Duodenal mucosa (tissue), 2 donors: ENCODE data around the gene CD2.

Source experiments
- H3K27ac ChIP-seq: one replicate; pipeline ENCODE4 v1.7.0; 2013; ENCODE audit warnings: low read depth, low read length
- H3K27me3 ChIP-seq, 2 donors: one replicate each; pipeline ENCODE4 v1.7.0; 2013; ENCODE audit warnings: low read length in 2 of 2, control low read depth in 1 of 2; ENCODE audit not compliant: insufficient read depth in 2 of 2, control insufficient read depth in 1 of 2
- H3K36me3 ChIP-seq, 2 donors: one replicate each; pipeline ENCODE4 v1.7.0; 2013; ENCODE audit warnings: low read length in 2 of 2, control low read depth in 1 of 2; ENCODE audit not compliant: insufficient read depth in 2 of 2, control insufficient read depth in 1 of 2
- H3K4me1 ChIP-seq, 2 donors: one replicate each; pipeline ENCODE4 v1.7.0; 2013; ENCODE audit warnings: low read length in 2 of 2, control low read depth in 1 of 2; ENCODE audit not compliant: insufficient read depth in 2 of 2, control insufficient read depth in 1 of 2
- H3K4me3 ChIP-seq, 2 donors: one replicate each; pipeline ENCODE4 v1.7.0; 2013; ENCODE audit warnings: low read length in 2 of 2, low read depth in 1 of 2
- H3K9ac ChIP-seq, 2 donors: one replicate each; pipeline ENCODE4 v1.7.0; 2013; ENCODE audit warnings: low read length in 2 of 2, low read depth in 1 of 2
- H3K9me3 ChIP-seq, 2 donors: one replicate each; pipeline ENCODE4 v1.7.0; 2013; ENCODE audit warnings: low read length in 2 of 2, control low read depth in 1 of 2; ENCODE audit not compliant: control insufficient read depth in 1 of 2

Gene CD2, protein sequence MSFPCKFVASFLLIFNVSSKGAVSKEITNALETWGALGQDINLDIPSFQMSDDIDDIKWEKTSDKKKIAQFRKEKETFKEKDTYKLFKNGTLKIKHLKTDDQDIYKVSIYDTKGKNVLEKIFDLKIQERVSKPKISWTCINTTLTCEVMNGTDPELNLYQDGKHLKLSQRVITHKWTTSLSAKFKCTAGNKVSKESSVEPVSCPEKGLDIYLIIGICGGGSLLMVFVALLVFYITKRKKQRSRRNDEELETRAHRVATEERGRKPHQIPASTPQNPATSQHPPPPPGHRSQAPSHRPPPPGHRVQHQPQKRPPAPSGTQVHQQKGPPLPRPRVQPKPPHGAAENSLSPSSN

DNA sequence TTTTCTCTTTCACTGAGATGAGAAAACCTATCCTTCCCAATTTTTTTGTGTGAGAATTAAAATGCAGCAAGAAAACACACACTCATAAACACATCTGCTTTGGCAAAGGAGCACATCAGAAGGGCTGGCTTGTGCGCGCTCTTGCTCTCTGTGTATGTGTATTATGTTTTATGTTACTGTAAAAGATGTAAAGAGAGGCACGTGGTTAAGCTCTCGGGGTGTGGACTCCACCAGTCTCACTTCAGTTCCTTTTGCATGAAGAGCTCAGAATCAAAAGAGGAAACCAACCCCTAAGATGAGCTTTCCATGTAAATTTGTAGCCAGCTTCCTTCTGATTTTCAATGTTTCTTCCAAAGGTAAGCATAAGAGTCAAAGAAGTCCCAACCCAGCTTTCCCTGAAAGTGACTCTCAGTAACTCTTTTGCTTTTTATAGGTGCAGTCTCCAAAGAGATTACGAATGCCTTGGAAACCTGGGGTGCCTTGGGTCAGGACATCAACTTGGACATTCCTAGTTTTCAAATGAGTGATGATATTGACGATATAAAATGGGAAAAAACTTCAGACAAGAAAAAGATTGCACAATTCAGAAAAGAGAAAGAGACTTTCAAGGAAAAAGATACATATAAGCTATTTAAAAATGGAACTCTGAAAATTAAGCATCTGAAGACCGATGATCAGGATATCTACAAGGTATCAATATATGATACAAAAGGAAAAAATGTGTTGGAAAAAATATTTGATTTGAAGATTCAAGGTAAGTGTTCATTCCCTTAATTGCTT lies at the start of gene CD2:
TSS of gene CD2 (plus strand) at position 233 of the 780 bp plus-strand sequence. CDS start at position 296, 63 bp downstream.
- Histone ChIP-seq H3K27me3 (no peaks in the 10 kb centered on the region), H3K36me3 (no peaks in the 10 kb centered on the region), H3K9me3 (peaks cover 0 to under 1% of the 10 kb centered on the region in 2 donors), H3K27ac (no peak within 1 kb of the TSS), H3K4me3 (peak within 1 kb of the TSS; percentile 31 to 58), H3K4me1 (no peaks in the 10 kb centered on the region), H3K9ac (peak within 1 kb of the TSS; percentile 10 to 41)

GRCh38 chr1:116706123-116706522 lies 48.1 kb upstream of the CD2 start:
- no peaks in the 10 kb centered on the region for H3K9me3 ChIP-seq
- H3K27ac ChIP-seq = no peak overlapping the region
- no peaks in the 10 kb centered on the region for H3K27me3 ChIP-seq
- H3K36me3 ChIP-seq = no peaks in the 10 kb centered on the region
- H3K4me3 ChIP-seq = no peak overlapping the region
- H3K9ac ChIP-seq = no peak overlapping the region
- H3K4me1 ChIP-seq = no peaks in the 10 kb centered on the region

DNA sequence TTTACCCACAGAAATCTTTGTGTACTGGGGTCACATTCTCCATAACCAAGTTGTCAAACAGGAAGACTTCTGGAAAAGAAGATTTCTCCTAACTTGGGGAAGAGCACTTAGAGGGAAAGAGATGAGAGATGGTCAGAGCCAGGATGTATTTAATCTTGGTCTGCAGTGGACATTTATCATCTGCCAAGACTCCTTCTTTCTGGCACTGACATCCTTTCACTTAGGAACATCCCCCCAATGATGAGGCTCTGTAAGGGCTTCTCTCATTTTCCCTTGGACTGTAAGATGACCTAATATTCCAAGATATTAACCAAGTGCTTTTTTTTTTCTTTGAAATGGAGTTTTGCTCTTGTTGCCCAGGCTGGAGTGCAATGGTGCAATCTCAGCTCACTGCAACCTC lies 47.4 kb upstream of the CD2 start:
- Histone ChIP-seq H3K4me1 (no peaks in the 10 kb centered on the region), H3K4me3 (no peak overlapping the region), H3K9ac (no peak overlapping the region), H3K27me3 (no peaks in the 10 kb centered on the region), H3K36me3 (no peaks in the 10 kb centered on the region), H3K9me3 (no peaks in the 10 kb centered on the region), H3K27ac (no peak overlapping the region)

DNA sequence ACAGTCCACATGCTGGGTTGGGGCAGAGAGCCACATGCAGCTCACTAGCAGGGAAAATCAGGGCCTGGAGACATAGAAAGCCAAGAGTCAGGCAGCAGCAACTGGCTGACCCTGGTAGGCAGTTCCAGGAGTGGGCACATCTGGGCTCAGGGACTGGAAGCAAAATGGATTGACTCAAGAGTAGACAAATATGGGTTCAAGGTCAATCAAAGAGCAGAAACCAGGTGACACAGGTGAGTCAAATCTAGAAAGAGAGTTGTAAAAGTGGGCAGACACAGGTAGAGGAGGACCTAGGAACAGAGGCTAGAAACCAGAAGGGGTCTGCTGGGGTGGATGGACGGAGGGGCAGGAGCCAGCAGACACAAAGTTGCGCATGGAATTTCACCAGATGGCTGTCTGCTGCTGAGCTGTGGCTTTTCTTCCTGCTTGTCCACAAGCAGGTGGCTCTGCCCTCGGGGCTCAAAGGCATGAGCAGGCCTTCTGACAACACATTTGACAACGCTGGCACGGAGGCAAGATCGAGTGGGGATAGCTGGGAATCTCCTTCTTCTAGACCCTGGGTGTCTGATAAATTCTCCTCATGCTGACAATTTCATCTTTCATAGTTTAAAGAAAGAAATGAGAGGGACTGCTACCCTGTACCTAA lies 45.9 kb upstream of the CD2 start:
- Histone ChIP-seq H3K36me3 (no peaks in the 10 kb centered on the region), H3K4me3 (no peak overlapping the region), H3K27me3 (no peaks in the 10 kb centered on the region), H3K4me1 (no peaks in the 10 kb centered on the region), H3K9ac (no peak overlapping the region), H3K9me3 (no peaks in the 10 kb centered on the region), H3K27ac (no peak overlapping the region)

DNA sequence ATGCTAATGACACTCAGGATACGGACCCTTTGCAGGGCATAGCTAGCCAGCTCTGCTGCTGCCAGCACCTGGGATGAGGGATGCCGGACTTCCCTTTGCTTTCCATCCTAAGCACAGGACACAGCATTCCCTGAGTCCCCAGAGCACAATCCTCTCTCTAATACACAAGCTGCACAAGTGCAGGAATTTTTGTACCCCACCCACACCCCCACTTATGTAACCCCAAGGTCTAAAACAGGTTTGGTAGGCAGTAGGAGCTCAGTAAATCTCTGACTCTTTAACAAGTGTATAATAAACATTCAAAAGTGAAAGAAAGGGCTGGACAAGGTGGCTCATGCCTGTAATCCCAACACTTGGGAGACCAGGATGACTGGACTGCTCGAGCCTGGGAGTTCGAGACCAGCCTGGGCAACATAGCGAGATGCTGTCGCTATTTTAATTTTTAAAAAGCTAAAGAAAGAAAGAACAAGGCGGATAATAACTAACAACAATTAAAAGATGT lies 44.5 kb upstream of the CD2 start:
- Histone ChIP-seq H3K36me3 (no peaks in the 10 kb centered on the region), H3K4me1 (no peaks in the 10 kb centered on the region), H3K27me3 (no peaks in the 10 kb centered on the region), H3K9ac (no peak overlapping the region), H3K27ac (no peak overlapping the region), H3K4me3 (no peak overlapping the region), H3K9me3 (no peaks in the 10 kb centered on the region)

DNA sequence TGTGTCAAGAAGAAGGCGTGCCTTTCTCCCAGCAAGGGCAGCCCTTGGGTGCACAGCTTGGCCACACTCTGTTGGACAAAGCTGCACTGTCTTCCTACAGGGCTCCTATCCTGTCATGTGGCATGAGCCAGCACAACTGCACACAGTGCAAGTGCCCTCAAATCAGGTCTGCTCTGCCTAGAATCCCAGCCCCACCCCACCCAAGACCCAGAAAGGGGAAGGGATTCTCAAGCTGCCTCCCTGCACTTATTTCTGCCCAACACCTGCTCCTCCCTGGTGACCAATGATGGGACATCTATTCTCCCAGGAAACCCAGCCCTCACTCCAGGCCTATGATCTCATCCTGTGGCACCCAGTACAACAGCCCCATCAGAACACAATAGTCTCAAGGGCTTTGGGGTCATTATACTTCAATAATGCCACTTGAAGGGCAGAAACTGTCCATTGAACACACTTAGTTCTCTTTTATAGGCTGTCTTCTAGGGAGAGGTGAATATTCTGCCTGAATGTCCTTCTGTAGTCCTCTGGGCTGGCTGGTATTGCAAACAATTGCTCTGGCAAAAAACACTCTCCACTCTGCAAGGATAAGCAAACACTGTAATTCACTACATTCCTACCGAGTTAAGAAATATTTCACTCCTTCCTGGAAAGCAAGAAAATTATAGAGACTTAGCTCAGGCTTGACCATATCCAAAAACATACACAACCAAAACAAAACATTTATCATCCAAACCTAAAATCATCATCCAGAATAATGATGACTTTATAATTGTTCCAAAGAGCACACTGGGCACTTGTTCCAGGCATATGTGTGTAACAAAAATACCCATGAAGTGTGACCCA lies 43.6 kb upstream of the CD2 start:
- Histone ChIP-seq H3K27ac (no peak overlapping the region), H3K9ac (no peak overlapping the region)

DNA sequence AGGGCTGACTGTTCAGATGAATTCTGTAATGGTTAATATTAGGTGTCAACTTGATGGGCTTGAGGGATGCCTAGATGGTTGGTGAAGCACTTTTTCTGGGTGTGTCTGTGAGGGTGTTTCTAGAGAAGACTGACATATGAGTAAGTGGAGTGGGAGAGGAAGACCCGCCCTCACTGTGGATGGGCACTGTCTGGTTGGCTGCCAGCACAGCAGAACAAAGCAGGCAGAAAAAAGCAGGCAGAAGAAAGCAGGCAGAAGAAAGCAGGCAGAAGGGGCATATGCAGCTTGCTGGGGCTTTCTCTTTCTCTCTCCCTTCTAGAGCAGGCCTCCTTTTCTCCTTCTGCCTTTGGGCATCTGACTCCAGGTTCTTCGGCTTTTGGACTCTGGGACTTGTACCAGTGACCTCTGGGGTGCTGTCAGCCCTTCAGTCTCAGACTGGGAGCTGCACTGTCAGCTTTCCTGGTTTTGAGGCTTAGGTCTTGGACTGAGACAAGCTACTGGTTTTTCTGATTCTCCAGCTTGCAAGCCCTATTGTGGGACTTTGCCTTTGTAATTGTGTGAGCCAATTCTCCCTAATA lies 42.9 kb upstream of the CD2 start:
- no peak overlapping the region for H3K9ac ChIP-seq
- H3K27ac ChIP-seq = no peak overlapping the region
- H3K9me3 ChIP-seq = no peaks in the 10 kb centered on the region
- no peaks in the 10 kb centered on the region for H3K4me1 ChIP-seq
- H3K4me3 ChIP-seq = no peak overlapping the region
- no peaks in the 10 kb centered on the region for H3K27me3 ChIP-seq
- no peaks in the 10 kb centered on the region for H3K36me3 ChIP-seq

More for the DNA sequence above, 43.6 kb upstream of the CD2 start:
- H3K36me3 ChIP-seq = no peaks in the 10 kb centered on the region
- no peak overlapping the region for H3K4me3 ChIP-seq
- no peaks in the 10 kb centered on the region for H3K27me3 ChIP-seq
- no peaks in the 10 kb centered on the region for H3K9me3 ChIP-seq
- no peaks in the 10 kb centered on the region for H3K4me1 ChIP-seq

- no peaks in the 10 kb centered on the region for H3K9me3 ChIP-seq
- H3K27ac ChIP-seq = no peak overlapping the region
- H3K9ac ChIP-seq = no peak overlapping the region
- no peaks in the 10 kb centered on the region for H3K4me1 ChIP-seq
- no peak overlapping the region for H3K4me3 ChIP-seq
- H3K27me3 ChIP-seq = no peaks in the 10 kb centered on the region
- no peaks in the 10 kb centered on the region for H3K36me3 ChIP-seq
Observed at GRCh38 chr1:116712510-116712909, 41.7 kb upstream of the CD2 start.

DNA sequence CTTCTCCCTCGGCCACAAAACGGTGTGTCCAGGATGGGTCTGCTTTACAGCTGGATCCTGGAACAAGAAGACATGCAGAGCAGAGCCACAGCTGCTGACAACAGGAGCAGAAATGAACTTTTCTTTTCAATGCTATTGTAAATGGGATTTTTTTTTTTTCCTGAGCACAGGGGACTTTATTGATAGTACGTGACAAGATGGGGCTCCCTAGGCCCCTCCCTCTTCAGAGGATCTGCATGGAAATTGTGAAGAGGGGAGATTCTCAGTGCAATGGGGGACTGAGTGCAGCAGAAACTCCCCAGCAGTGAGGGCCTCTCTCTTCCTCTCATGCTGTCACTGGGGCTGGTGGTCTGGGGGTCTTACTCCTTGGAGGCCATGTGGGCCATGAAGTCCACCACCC lies 40.8 kb upstream of the CD2 start:
- Histone ChIP-seq H3K36me3 (no peaks in the 10 kb centered on the region), H3K9ac (no peak overlapping the region), H3K4me3 (no peak overlapping the region), H3K27me3 (no peaks in the 10 kb centered on the region), H3K9me3 (no peaks in the 10 kb centered on the region), H3K4me1 (no peaks in the 10 kb centered on the region), H3K27ac (no peak overlapping the region)
